ENCODE results near the gene BAIAP2. TPM values are rescaled to one million over a fixed set of nuclear protein-coding genes. Genes with fewer than 3 reads are reported as not detected.

BAIAP2 gene
- total and polyA plus RNA-seq, 2 donors from 2014 or later = 44.5 to 45.8 TPM

DNA sequence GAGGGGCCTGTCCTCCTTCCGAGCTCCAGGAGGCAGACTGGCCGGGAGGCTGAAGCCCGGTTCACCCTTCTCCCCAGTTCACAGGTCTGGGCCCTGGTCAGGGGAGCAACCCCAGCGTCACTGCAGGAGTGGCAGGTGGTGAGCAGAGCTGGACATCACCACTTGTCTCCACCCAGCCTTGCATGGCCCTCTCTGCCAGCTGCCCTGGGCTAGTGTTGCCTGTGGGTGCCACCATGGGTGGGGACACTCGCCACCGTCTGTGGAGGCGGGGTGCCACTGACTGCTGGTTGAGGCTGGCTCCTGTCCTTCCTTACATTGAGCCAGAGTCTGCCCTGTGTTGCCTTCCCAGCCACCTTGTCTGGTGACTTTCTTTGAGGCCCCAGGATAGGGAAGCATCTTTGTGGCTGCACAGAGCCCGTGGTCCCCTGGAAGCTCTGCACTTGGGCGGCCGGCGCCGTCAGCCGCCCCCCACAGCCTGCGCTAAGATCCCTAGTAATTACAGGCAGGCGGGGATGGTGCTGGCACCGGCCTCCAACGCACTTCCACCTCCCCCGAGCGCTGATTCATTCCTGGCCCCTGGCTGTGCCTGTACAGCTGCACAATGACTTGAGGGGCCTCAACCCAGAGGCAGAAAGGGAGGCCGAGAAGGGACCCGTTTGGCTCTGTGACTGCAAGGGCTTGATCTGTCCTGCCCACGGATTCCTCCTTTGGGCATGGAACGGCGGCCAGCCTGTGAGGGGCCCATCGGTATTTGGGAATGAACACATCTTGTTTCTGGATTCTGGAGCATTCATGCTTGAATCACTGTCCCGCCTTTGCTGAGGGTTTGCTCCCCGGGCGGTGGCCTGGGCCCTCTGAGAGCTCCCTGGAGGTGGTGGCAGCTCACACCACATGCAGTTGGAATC, 5.2 kb downstream of the BAIAP2 start:
- FAIRE-seq (no peak), DNase-seq (peak in 1 of 5 donors; percentile 29)
- intact Hi-C loops (cut with DNase I) = no loop called here
- peak overlapping the region in 1 of 2 donors; percentile 12 for H3K27ac ChIP-seq (ENCODE audit: low read depth in 2 of 2, low read length in 2 of 2)
- H3K4me1 ChIP-seq (ENCODE audit: control insufficient read depth in 2 of 3, insufficient read depth in 2 of 3, low read depth in 1 of 3, low read length in 3 of 3) = peaks cover 0 to 68% (median 52%) of the 10 kb centered on the region in 3 donors
- TF ChIP-seq, protein P1, sequence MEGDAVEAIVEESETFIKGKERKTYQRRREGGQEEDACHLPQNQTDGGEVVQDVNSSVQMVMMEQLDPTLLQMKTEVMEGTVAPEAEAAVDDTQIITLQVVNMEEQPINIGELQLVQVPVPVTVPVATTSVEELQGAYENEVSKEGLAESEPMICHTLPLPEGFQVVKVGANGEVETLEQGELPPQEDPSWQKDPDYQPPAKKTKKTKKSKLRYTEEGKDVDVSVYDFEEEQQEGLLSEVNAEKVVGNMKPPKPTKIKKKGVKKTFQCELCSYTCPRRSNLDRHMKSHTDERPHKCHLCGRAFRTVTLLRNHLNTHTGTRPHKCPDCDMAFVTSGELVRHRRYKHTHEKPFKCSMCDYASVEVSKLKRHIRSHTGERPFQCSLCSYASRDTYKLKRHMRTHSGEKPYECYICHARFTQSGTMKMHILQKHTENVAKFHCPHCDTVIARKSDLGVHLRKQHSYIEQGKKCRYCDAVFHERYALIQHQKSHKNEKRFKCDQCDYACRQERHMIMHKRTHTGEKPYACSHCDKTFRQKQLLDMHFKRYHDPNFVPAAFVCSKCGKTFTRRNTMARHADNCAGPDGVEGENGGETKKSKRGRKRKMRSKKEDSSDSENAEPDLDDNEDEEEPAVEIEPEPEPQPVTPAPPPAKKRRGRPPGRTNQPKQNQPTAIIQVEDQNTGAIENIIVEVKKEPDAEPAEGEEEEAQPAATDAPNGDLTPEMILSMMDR (IDR thresholded peaks at IDR 0.05; ENCODE audit: borderline replicate concordance, extremely low read depth, insufficient read depth) = no peak
- H3K36me3 ChIP-seq (ENCODE audit: control insufficient read depth in 2 of 3, insufficient read depth in 3 of 3, low read length in 3 of 3) = no peaks in the 10 kb centered on the region
- H3K9me3 ChIP-seq (ENCODE audit: control insufficient read depth in 2 of 3, insufficient read depth in 1 of 3, low read length in 3 of 3) = no peaks in the 10 kb centered on the region
- no peak overlapping the region for H3K4me3 ChIP-seq (ENCODE audit: low read length in 3 of 3)
- peak overlapping the region in 1 of 3 donors; percentile 30 for H3K9ac ChIP-seq (ENCODE audit: low read length in 3 of 3)
- H3K27me3 ChIP-seq (ENCODE audit: control insufficient read depth, insufficient read depth, low read length) = no peaks in the 10 kb centered on the region

DNA sequence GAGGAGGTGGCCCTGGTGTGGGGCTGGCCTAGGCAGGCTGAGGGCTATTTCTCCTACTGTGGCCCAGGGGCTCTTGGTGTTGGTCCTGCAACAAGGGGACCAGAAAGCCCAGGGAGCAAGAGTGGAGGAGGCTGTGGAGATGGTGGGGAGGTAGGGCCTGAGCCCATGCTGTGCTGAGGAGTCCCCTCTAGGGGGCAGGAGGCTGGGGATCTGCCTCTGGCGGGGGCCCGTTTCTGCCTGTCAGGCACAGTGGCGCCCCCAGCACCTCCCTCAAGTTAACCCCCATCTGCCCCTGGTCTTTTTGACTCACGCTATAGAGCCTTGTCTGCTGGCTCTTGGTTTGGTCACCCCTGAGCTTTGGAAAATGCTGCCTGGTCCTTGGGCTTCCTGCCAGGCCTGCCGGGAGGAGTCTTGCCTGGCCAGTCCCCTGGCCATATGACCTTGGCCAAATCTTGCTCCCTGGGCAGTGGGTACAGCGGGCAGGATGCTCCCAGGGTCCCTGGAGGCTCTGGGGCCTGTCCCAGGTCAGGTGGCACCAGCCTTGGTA, 5.9 kb downstream of the BAIAP2 start:
- intact Hi-C loops (cut with DNase I) = no loop called here
- H3K9ac ChIP-seq (ENCODE audit: low read length in 3 of 3) = peak overlapping the region in 1 of 3 donors; percentile 30
- H3K27me3 ChIP-seq (ENCODE audit: control insufficient read depth, insufficient read depth, low read length) = no peaks in the 10 kb centered on the region
- no peak for DNase-seq
- H3K36me3 ChIP-seq (ENCODE audit: control insufficient read depth in 2 of 3, insufficient read depth in 3 of 3, low read length in 3 of 3) = no peaks in the 10 kb centered on the region
- TF ChIP-seq, protein P1 (IDR thresholded peaks at IDR 0.05; ENCODE audit: borderline replicate concordance, extremely low read depth, insufficient read depth) = peak; percentile 13
- no peak for FAIRE-seq
- no peak overlapping the region for H3K4me3 ChIP-seq (ENCODE audit: low read length in 3 of 3)
- H3K27ac ChIP-seq (ENCODE audit: low read depth in 2 of 2, low read length in 2 of 2) = peak overlapping the region in 1 of 2 donors; percentile 12
- H3K4me1 ChIP-seq (ENCODE audit: control insufficient read depth in 2 of 3, insufficient read depth in 2 of 3, low read depth in 1 of 3, low read length in 3 of 3) = peaks cover 0 to 75% (median 60%) of the 10 kb centered on the region in 3 donors
- no peaks in the 10 kb centered on the region for H3K9me3 ChIP-seq (ENCODE audit: control insufficient read depth in 2 of 3, insufficient read depth in 1 of 3, low read length in 3 of 3)

DNA sequence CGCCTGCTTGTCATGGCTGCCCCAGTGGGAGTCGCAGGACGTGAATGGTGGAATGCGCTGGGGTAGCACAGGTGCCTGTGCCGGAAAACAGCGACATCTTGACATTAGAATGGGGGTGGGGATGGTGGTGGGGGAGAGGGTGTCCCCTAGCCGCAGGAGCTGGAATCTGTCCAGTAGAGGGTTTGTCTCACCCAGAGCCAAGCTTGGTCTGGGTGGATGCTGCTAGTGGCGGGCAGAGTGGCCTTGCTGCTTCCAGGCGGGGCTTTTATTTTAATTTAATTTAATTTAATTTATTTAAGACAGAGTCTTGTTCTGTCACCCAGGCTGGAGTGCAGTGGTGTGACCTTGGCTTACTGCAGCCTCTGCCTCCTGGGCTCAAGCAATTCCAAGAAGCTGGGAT, 7.7 kb downstream of the BAIAP2 start:
- no peaks in the 10 kb centered on the region for H3K27me3 ChIP-seq (ENCODE audit: control insufficient read depth, insufficient read depth, low read length)
- H3K9me3 ChIP-seq (ENCODE audit: control insufficient read depth in 2 of 3, insufficient read depth in 1 of 3, low read length in 3 of 3) = no peaks in the 10 kb centered on the region
- peak overlapping the region in 1 of 2 donors; percentile 10 for H3K27ac ChIP-seq (ENCODE audit: low read depth in 2 of 2, low read length in 2 of 2)
- intact Hi-C loops (cut with DNase I) = no loop called here
- H3K9ac ChIP-seq (ENCODE audit: low read length in 3 of 3) = no peak overlapping the region
- H3K36me3 ChIP-seq (ENCODE audit: control insufficient read depth in 2 of 3, insufficient read depth in 3 of 3, low read length in 3 of 3) = peaks cover 0 to 6% (median 2%) of the 10 kb centered on the region in 3 donors
- H3K4me1 ChIP-seq (ENCODE audit: control insufficient read depth in 2 of 3, insufficient read depth in 2 of 3, low read depth in 1 of 3, low read length in 3 of 3) = peaks cover 0 to 74% (median 69%) of the 10 kb centered on the region in 3 donors
- H3K4me3 ChIP-seq (ENCODE audit: low read length in 3 of 3) = no peak overlapping the region
- TF ChIP-seq, protein P1 (IDR thresholded peaks at IDR 0.05; ENCODE audit: borderline replicate concordance, extremely low read depth, insufficient read depth) = no peak
- FAIRE-seq (no peak), DNase-seq (no peak)

All from kidney (tissue), 14 donors.